GM18909 (cell line): ENCODE data around the gene WDR87.
"Not testable (repeated sequence)": the region's sequence is repeated elsewhere in the genome, so short reads cannot be mapped to it uniquely, and the experiment has no call there.

ENCODE experiments used
- ATAC-seq: cut with Tn5 transposase; IDR thresholded peaks from one replicate; pipeline ENCODE4 v1.9.1; 2021; ENCODE audit warnings: mild to moderate bottlenecking; ENCODE audit not compliant: unreplicated experiment, poor library complexity

WDR87 gene

GRCh38 chr19:37893845-37894575, 12.4 kb downstream of the WDR87 start:
- no peak for ATAC-seq

GRCh38 chr19:37886571-37886970, 19.8 kb downstream of the WDR87 start:
- ATAC-seq: no peak

- no peak for ATAC-seq
Observed at GRCh38 chr19:37885392-37885791, 21.0 kb downstream of the WDR87 start.

GRCh38 chr19:37877147-37877546, 29.2 kb downstream of the WDR87 start:
- ATAC-seq: no peak

- no peak for ATAC-seq
Observed at GRCh38 chr19:37876032-37876431, 30.4 kb downstream of the WDR87 start.

GRCh38 chr19:37874784-37875183, 31.6 kb downstream of the WDR87 start:
- ATAC-seq: no peak

- no peak for ATAC-seq
Observed at GRCh38 chr19:37872383-37872782, 34.0 kb downstream of the WDR87 start.

GRCh38 chr19:37869766-37870340, 36.5 kb downstream of the WDR87 start:
- ATAC-seq: no peak

GRCh38 chr19:37867831-37868230, 38.6 kb downstream of the WDR87 start:
- no peak for ATAC-seq

GRCh38 chr19:37865930-37866329, 40.5 kb downstream of the WDR87 start:
- ATAC-seq: not testable (repeated sequence)

GRCh38 chr19:37864501-37864900, 41.9 kb downstream of the WDR87 start:
- ATAC-seq: no peak

GRCh38 chr19:37855098-37855497, 51.3 kb downstream of the WDR87 start:
- ATAC-seq: no peak

GRCh38 chr19:37845932-37846331, 60.5 kb downstream of the WDR87 start:
- ATAC-seq: no peak
